ENCODE data around the gene BACH2.

GRCh38 chr6:89954721-89955148, 341.9 kb downstream of the BACH2 start:
- TF ChIP-seq POLR2A (IDR thresholded peaks at IDR 0.05) (no peak), EP300 (IDR thresholded peaks at IDR 0.05) (no peak)
- TF ChIP-seq, protein P1, sequence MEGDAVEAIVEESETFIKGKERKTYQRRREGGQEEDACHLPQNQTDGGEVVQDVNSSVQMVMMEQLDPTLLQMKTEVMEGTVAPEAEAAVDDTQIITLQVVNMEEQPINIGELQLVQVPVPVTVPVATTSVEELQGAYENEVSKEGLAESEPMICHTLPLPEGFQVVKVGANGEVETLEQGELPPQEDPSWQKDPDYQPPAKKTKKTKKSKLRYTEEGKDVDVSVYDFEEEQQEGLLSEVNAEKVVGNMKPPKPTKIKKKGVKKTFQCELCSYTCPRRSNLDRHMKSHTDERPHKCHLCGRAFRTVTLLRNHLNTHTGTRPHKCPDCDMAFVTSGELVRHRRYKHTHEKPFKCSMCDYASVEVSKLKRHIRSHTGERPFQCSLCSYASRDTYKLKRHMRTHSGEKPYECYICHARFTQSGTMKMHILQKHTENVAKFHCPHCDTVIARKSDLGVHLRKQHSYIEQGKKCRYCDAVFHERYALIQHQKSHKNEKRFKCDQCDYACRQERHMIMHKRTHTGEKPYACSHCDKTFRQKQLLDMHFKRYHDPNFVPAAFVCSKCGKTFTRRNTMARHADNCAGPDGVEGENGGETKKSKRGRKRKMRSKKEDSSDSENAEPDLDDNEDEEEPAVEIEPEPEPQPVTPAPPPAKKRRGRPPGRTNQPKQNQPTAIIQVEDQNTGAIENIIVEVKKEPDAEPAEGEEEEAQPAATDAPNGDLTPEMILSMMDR (IDR thresholded peaks at IDR 0.05) = no peak

All from stomach (tissue), 4 donors.